Measurements from ENCODE around the gene LIN28B. TPM values are rescaled to one million over a fixed set of nuclear protein-coding genes. Genes with fewer than 3 reads are reported as not detected.

The LIN28B gene
- total and polyA plus RNA-seq, 7 donors = not detected

DNA sequence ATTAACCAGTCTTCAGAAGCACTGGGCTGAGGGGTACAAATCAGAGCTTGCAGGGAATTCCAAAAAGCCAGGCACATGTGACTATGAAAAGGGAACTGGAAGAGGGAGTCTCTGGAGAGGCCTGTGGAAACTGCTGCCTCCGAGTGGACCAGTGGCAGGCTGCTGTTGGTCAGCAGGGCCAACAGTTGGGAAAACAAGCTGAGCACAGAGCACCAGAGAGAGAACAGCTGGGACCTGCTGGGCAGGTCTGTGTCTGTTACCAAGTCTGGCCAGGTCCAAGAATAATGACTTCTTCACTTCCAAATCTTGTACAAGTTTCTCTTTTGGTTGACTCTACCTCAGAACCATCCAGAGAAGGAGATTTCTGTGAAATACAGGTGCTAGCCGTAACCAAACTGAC is 81.4 kb downstream of the LIN28B start:
- Histone ChIP-seq H3K36me3 (ENCODE audit: insufficient read depth in 1 of 2, low read depth in 1 of 2) (no peaks in the 10 kb centered on the region), H3K4me3 (no peak overlapping the region), H3K27me3 (ENCODE audit: insufficient read depth in 3 of 3, low read length in 2 of 3) (no peaks in the 10 kb centered on the region), H3K27ac (no peak overlapping the region), H3K4me1 (no peaks in the 10 kb centered on the region), H3K9me3 (no peaks in the 10 kb centered on the region)
- TF ChIP-seq CTCF (IDR thresholded peaks at IDR 0.05) = no peak
- DNase-seq (no peak), ATAC-seq (no peak)
- WGBS, 3 donors = 47 to 50% (median 48%) methylated on average over 2 of the region's 2 CpGs
- intact Hi-C loops (cut with DNase I) = no loop called here

DNA sequence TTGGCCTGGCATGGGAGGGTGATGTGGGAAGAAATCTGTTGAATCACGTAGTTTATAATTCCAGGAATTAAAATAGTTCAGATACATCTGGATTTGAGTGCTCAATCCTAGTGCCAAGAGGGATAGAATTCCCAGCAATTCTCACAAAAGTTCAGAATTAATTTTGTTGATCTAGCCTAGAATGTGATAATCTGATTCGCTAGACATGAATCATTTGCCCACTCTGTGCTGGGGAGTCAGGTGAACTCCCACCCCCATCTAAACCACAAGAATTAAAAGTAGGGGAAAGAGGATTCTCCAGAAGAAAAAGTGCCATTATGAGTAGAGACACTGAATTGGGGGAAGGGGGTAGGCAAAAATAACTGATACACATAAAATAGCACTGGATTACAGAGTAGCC is 85.0 kb downstream of the LIN28B start:
- no peak for DNase-seq
- Histone ChIP-seq H3K27ac (no peak overlapping the region), H3K27me3 (ENCODE audit: insufficient read depth in 3 of 3, low read length in 2 of 3) (no peaks in the 10 kb centered on the region), H3K36me3 (ENCODE audit: insufficient read depth in 1 of 2, low read depth in 1 of 2) (no peaks in the 10 kb centered on the region), H3K4me3 (no peak overlapping the region), H3K4me1 (no peaks in the 10 kb centered on the region), H3K9me3 (no peaks in the 10 kb centered on the region)
- 56 to 61% (median 60%) methylated on average over 2 of the region's 2 CpGs for WGBS, 3 donors
- no peak for ATAC-seq
- no peak for TF ChIP-seq CTCF (IDR thresholded peaks at IDR 0.05)
- intact Hi-C loops (cut with DNase I) = no loop called here

DNA sequence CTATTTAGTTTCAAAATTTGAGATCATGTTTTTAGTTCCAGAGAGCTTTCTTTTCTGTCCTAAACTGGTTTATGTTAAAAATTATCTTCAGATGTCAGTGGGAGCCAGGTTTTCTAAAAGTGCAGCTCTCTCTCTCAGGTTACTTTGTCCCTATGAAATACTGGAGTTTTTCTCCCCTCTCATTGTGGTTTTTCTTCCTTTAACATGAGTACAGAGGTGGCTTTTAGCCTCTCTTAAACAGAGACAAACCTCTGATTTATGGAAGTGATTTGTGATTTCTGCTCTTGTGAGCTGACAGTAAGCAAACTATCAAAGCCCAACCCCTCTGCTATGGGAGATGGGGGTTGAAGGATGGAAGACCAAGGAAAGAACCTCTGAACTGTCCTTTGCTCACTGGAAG is 85.7 kb downstream of the LIN28B start:
- Histone ChIP-seq H3K4me3 (no peak overlapping the region), H3K9me3 (no peaks in the 10 kb centered on the region), H3K36me3 (ENCODE audit: insufficient read depth in 1 of 2, low read depth in 1 of 2) (no peaks in the 10 kb centered on the region), H3K27me3 (ENCODE audit: insufficient read depth in 3 of 3, low read length in 2 of 3) (no peaks in the 10 kb centered on the region), H3K27ac (no peak overlapping the region), H3K4me1 (no peaks in the 10 kb centered on the region)
- no peak for DNase-seq
- ATAC-seq = no peak
- no peak for TF ChIP-seq CTCF (IDR thresholded peaks at IDR 0.05)
- intact Hi-C loops (cut with DNase I) = no loop called here

DNA sequence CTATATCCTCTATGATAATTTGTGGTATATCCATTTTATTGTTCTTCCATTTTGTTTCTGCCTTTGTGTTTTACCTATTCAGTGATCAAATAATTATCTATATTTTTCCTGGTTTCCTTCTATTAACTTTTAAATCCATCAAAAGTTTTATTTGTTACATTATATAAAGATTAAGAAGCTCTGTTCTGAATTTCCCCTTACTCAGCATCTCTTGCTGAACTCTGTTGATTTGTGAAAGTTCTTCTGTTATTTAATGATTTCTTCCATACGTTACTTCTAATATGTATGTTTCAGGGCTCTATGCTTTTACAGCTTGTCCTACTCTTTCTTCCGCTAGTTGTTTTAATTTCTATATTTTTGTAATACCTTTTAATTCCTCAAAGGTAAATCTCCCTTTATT is 87.1 kb downstream of the LIN28B start:
- ATAC-seq = no peak
- Histone ChIP-seq H3K36me3 (ENCODE audit: insufficient read depth in 1 of 2, low read depth in 1 of 2) (no peaks in the 10 kb centered on the region), H3K27ac (no peak overlapping the region), H3K9me3 (no peaks in the 10 kb centered on the region), H3K4me1 (no peaks in the 10 kb centered on the region), H3K4me3 (no peak overlapping the region), H3K27me3 (ENCODE audit: insufficient read depth in 3 of 3, low read length in 2 of 3) (no peaks in the 10 kb centered on the region)
- intact Hi-C loops (cut with DNase I) = no loop called here
- no peak for TF ChIP-seq CTCF (IDR thresholded peaks at IDR 0.05)
- DNase-seq = no peak
- WGBS, 3 donors = 95 to 99% (median 98%) methylated on average over 2 of the region's 2 CpGs

- Histone ChIP-seq H3K27me3 (ENCODE audit: insufficient read depth in 3 of 3, low read length in 2 of 3) (no peaks in the 10 kb centered on the region), H3K4me1 (no peaks in the 10 kb centered on the region), H3K9me3 (no peaks in the 10 kb centered on the region), H3K4me3 (no peak overlapping the region), H3K27ac (no peak overlapping the region), H3K36me3 (ENCODE audit: insufficient read depth in 1 of 2, low read depth in 1 of 2) (no peaks in the 10 kb centered on the region)
- intact Hi-C loops (cut with DNase I) = no loop called here
- no peak for ATAC-seq
- no peak for TF ChIP-seq CTCF (IDR thresholded peaks at IDR 0.05)
- WGBS, 3 donors = 93 to 100% (median 95%) methylated on average over 1 of the region's 1 CpG
- DNase-seq = no peak
These were observed 88.6 kb downstream of the LIN28B start for GRCh38 chr6:105045526-105045925.

All from psoas muscle (tissue), 8 donors.